ENCODE data around the gene ENTPD8. TPM values are rescaled to one million over a fixed set of nuclear protein-coding genes. Genes with fewer than 3 reads are reported as not detected.
A peak's percentile ranks its signal among the peaks of the same experiment; 100 is the strongest.

Gene ENTPD8
- polyA plus RNA-seq, 3 donors = not detected

GRCh38 chr9:137421838-137422603, 19.1 kb downstream of the ENTPD8 start:
- H3K9ac ChIP-seq (ENCODE audit: insufficient read depth, low read length, poor library complexity, severe bottlenecking) = peak overlapping the region; percentile 88
- peaks cover 19 to 40% of the 10 kb centered on the region in 2 donors for H3K4me1 ChIP-seq (ENCODE audit: control insufficient read depth in 1 of 2, insufficient read depth in 2 of 2, low read length in 2 of 2)
- no peaks in the 10 kb centered on the region for H3K36me3 ChIP-seq (replicated peaks in 1 of 2; ENCODE audit: control insufficient read depth in 1 of 2, insufficient read depth in 2 of 2, low read length in 2 of 2)
- Mint-ChIP-seq H3K4me3 (peak overlapping the region; percentile 80 to 86), H3K4me1 (peaks cover 24% of the 10 kb centered on the region), H3K36me3 (no peaks in the 10 kb centered on the region), H3K9me3 (no peaks in the 10 kb centered on the region), H3K27ac (peak overlapping the region in 2 of 7 donors; percentile 67 to 78), H3K27me3 (ENCODE audit: low read depth in 3 of 3) (peaks cover 0 to 13% (median 0%) of the 10 kb centered on the region in 3 donors)
- no peaks in the 10 kb centered on the region for H3K27me3 ChIP-seq (ENCODE audit: control insufficient read depth in 2 of 2, insufficient read depth in 2 of 2, low read length in 2 of 2)
- H3K9me3 ChIP-seq (replicated peaks in 1 of 2; ENCODE audit: control insufficient read depth in 1 of 2, insufficient read depth in 1 of 2, low read length in 2 of 2) = no peaks in the 10 kb centered on the region
- peaks cover 17% of the 10 kb centered on the region for H3K79me2 ChIP-seq (ENCODE audit: insufficient read depth, low read length)
- H3K4me3 ChIP-seq (replicated peaks in 1 of 3; ENCODE audit: low read depth in 2 of 3, low read length in 3 of 3) = peak overlapping the region; percentile 58 to 82 (median 62)
- peak overlapping the region; percentile 87 for H3K4me2 ChIP-seq (replicated peaks; ENCODE audit: extremely low read depth, low read length, poor library complexity, severe bottlenecking)
- intact Hi-C loops (cut with micrococcal nuclease) = loop anchor here (2.0 to 10.0 kb wide), 3 partner anchors 23 to 103 kb away; partner anchors contain the start of gene NSMF (in 1 of the 2)
- H4K20me1 ChIP-seq (ENCODE audit: insufficient read depth, low read length) = peaks cover 3% of the 10 kb centered on the region
- peak overlapping the region; percentile 86 for H2AFZ ChIP-seq (ENCODE audit: insufficient read depth, low read depth, low read length, poor library complexity, severe bottlenecking)
- DNase-seq = no peak
- 7% methylated on average over 11 of the region's 11 CpGs for WGBS (ENCODE audit: insufficient coverage)
- peak overlapping the region in 1 of 2 donors; percentile 68 for H3K27ac ChIP-seq (ENCODE audit: low read depth in 1 of 2, low read length in 2 of 2)
- TF ChIP-seq CTCF (IDR thresholded peaks at IDR 0.05) = no peak

GRCh38 chr9:137417161-137418021, 23.8 kb downstream of the ENTPD8 start:
- H3K27me3 ChIP-seq (ENCODE audit: control insufficient read depth in 2 of 2, insufficient read depth in 2 of 2, low read length in 2 of 2) = peaks cover 0 to 1% of the 10 kb centered on the region in 2 donors
- Mint-ChIP-seq H3K27me3 (ENCODE audit: low read depth in 3 of 3) (peaks cover 6 to 29% (median 10%) of the 10 kb centered on the region in 3 donors), H3K27ac (no peak overlapping the region), H3K4me1 (peaks cover 24% of the 10 kb centered on the region), H3K4me3 (peak overlapping the region; percentile 69 to 81), H3K36me3 (peaks cover 2 to 5% of the 10 kb centered on the region in 2 donors), H3K9me3 (no peaks in the 10 kb centered on the region)
- WGBS (ENCODE audit: insufficient coverage) = 76% methylated on average over 83 of the region's 99 CpGs
- no peak for TF ChIP-seq CTCF (IDR thresholded peaks at IDR 0.05)
- DNase-seq = peak in 1 of 3 donors; percentile 35
- peak overlapping the region; percentile 58 for H3K4me2 ChIP-seq (replicated peaks; ENCODE audit: extremely low read depth, low read length, poor library complexity, severe bottlenecking)
- peak overlapping the region; percentile 15 for H3K9ac ChIP-seq (ENCODE audit: insufficient read depth, low read length, poor library complexity, severe bottlenecking)
- no peaks in the 10 kb centered on the region for H3K9me3 ChIP-seq (replicated peaks in 1 of 2; ENCODE audit: control insufficient read depth in 1 of 2, insufficient read depth in 1 of 2, low read length in 2 of 2)
- intact Hi-C loops (cut with micrococcal nuclease) = no loop called here
- H3K4me1 ChIP-seq (ENCODE audit: control insufficient read depth in 1 of 2, insufficient read depth in 2 of 2, low read length in 2 of 2) = peaks cover 14 to 30% of the 10 kb centered on the region in 2 donors
- peaks cover 28% of the 10 kb centered on the region for H4K20me1 ChIP-seq (ENCODE audit: insufficient read depth, low read length)
- peak overlapping the region in 1 of 3 experiments; percentile 57 for H3K4me3 ChIP-seq (replicated peaks in 1 of 3; ENCODE audit: low read depth in 2 of 3, low read length in 3 of 3)
- no peaks in the 10 kb centered on the region for H3K36me3 ChIP-seq (replicated peaks in 1 of 2; ENCODE audit: control insufficient read depth in 1 of 2, insufficient read depth in 2 of 2, low read length in 2 of 2)
- no peak overlapping the region for H2AFZ ChIP-seq (ENCODE audit: insufficient read depth, low read depth, low read length, poor library complexity, severe bottlenecking)
- H3K27ac ChIP-seq (ENCODE audit: low read depth in 1 of 2, low read length in 2 of 2) = no peak overlapping the region
- peaks cover 22% of the 10 kb centered on the region for H3K79me2 ChIP-seq (ENCODE audit: insufficient read depth, low read length)

Measured in CD14-positive monocyte (primary cell).